SU-DHL-6 (cell line): ENCODE data around the gene CEP170B.

Experiments used
- EZH2phosphoT487 ChIP-seq: fragments of 200-600 bp; sonication (generic), shearing (Covaris generic); conservative IDR thresholded peaks from 2 replicates; pipeline ENCODE4 v1.6.1; 2018; ENCODE audit warnings: mild to moderate bottlenecking, antibody characterized with exemption, low read length, moderate library complexity, mixed read lengths
- TF ChIP-seq, protein P1 (sequence below): fragments of 200-600 bp; sonication (generic); IDR thresholded peaks from one replicate; pipeline ENCODE4 v1.5.1; 2017; ENCODE audit warnings: antibody characterized with exemption, mild to moderate bottlenecking, low read length, moderate library complexity; ENCODE audit not compliant: insufficient read depth, poor library complexity, severe bottlenecking

DNA sequence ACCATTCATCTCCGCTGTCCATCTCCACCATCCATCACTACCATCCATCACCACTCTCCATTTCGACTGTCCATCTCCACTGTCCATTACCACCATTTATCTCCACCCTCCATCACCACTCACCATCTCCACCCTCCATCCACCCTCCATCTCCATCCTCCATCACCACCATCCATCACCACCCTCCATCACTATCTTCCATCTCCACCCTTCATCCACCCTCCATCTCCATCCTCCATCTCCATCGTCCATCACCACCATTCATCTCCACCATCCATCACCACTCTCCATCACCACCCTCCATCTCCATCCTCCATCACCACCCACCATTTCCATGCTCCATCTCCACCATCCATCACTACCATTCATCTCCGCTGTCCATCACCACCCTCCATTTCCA lies 5.2 kb upstream of the CEP170B start:
- TF ChIP-seq, protein P1, sequence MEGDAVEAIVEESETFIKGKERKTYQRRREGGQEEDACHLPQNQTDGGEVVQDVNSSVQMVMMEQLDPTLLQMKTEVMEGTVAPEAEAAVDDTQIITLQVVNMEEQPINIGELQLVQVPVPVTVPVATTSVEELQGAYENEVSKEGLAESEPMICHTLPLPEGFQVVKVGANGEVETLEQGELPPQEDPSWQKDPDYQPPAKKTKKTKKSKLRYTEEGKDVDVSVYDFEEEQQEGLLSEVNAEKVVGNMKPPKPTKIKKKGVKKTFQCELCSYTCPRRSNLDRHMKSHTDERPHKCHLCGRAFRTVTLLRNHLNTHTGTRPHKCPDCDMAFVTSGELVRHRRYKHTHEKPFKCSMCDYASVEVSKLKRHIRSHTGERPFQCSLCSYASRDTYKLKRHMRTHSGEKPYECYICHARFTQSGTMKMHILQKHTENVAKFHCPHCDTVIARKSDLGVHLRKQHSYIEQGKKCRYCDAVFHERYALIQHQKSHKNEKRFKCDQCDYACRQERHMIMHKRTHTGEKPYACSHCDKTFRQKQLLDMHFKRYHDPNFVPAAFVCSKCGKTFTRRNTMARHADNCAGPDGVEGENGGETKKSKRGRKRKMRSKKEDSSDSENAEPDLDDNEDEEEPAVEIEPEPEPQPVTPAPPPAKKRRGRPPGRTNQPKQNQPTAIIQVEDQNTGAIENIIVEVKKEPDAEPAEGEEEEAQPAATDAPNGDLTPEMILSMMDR = no peak
- TF ChIP-seq EZH2phosphoT487 = no peak
